ENCODE results near the gene NCAPG2.
"Not testable (repeated sequence)": the region's sequence is repeated elsewhere in the genome, so short reads cannot be mapped to it uniquely, and the experiment has no call there.

NCAPG2 gene

GRCh38 chr7:158626289-158626688, 78.3 kb downstream of the NCAPG2 start:
- DNase-seq (ENCODE audit: low spot score): not testable (repeated sequence)

- no peak for DNase-seq (ENCODE audit: low spot score)
Measured at GRCh38 chr7:158623241-158623640, 81.4 kb downstream of the NCAPG2 start.

- no peak for DNase-seq (ENCODE audit: low spot score)
Measured at GRCh38 chr7:158620839-158621441, 83.7 kb downstream of the NCAPG2 start.

GRCh38 chr7:158620418-158620817, 84.2 kb downstream of the NCAPG2 start:
- DNase-seq (ENCODE audit: low spot score): no peak

- DNase-seq (ENCODE audit: low spot score): no peak
Measured at GRCh38 chr7:158618745-158619140, 85.9 kb downstream of the NCAPG2 start.

- DNase-seq (ENCODE audit: low spot score): no peak
Measured at GRCh38 chr7:158617737-158618128, 86.9 kb downstream of the NCAPG2 start.

GRCh38 chr7:158616050-158616449, 88.6 kb downstream of the NCAPG2 start:
- DNase-seq (ENCODE audit: low spot score): no peak

GRCh38 chr7:158614700-158615099, 89.9 kb downstream of the NCAPG2 start:
- no peak for DNase-seq (ENCODE audit: low spot score)

GRCh38 chr7:158613481-158613880, 91.1 kb downstream of the NCAPG2 start:
- DNase-seq (ENCODE audit: low spot score): no peak

GRCh38 chr7:158612546-158612945, 92.1 kb downstream of the NCAPG2 start:
- no peak for DNase-seq (ENCODE audit: low spot score)

GRCh38 chr7:158611541-158611940, 93.1 kb downstream of the NCAPG2 start:
- DNase-seq (ENCODE audit: low spot score): no peak

GRCh38 chr7:158609313-158609974, 95.2 kb downstream of the NCAPG2 start:
- DNase-seq (ENCODE audit: low spot score): no peak

GRCh38 chr7:158607563-158607962, 97.0 kb downstream of the NCAPG2 start:
- no peak for DNase-seq (ENCODE audit: low spot score)

GRCh38 chr7:158606671-158607424, 97.8 kb downstream of the NCAPG2 start:
- DNase-seq (ENCODE audit: low spot score): no peak

- DNase-seq (ENCODE audit: low spot score): no peak
Measured at GRCh38 chr7:158606129-158606528, 98.5 kb downstream of the NCAPG2 start.

GRCh38 chr7:158603773-158604755, 100.5 kb downstream of the NCAPG2 start:
- DNase-seq (ENCODE audit: low spot score): no peak

GRCh38 chr7:158602905-158603772, 101.5 kb downstream of the NCAPG2 start:
- no peak for DNase-seq (ENCODE audit: low spot score)

- no peak for DNase-seq (ENCODE audit: low spot score)
Measured at GRCh38 chr7:158602041-158602440, 102.6 kb downstream of the NCAPG2 start.

- DNase-seq (ENCODE audit: low spot score): no peak
Measured at GRCh38 chr7:158601090-158601489, 103.5 kb downstream of the NCAPG2 start.

GRCh38 chr7:158596745-158597144, 107.9 kb downstream of the NCAPG2 start:
- no peak for DNase-seq (ENCODE audit: low spot score)

- no peak for DNase-seq (ENCODE audit: low spot score)
Measured at GRCh38 chr7:158596309-158596708, 108.3 kb downstream of the NCAPG2 start.
